NOMO-1 (cell line): ENCODE data around the gene PER2.

Source experiments
- DNase-seq, 2 experiments: peaks; one replicate each; lab custom pipeline; 2025; ENCODE audit not compliant: unreplicated experiment in 2 of 2; lab: John Stamatoyannopoulos, UW

PER2 gene

DNA sequence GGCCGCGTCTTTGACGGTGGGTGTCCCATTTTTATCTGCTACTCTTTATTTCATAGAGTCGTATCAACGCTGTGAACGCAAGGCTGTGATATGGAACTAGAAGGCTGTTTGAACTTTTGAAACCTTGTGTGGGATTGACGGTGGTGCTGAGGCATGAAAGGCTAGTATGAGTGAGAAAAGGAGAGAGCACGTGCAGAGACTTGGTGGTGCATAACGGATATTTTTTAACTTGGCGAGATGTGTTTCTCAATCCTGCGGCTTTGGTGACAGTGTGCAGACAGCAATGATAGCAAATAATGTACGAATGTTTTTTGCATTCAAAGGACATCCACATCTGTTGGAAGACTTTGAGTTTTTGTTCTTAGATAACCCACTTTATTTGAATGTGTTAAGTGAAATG, 54.8 kb downstream of the PER2 start:
- DNase-seq, result peak; percentile 52 to 54

DNA sequence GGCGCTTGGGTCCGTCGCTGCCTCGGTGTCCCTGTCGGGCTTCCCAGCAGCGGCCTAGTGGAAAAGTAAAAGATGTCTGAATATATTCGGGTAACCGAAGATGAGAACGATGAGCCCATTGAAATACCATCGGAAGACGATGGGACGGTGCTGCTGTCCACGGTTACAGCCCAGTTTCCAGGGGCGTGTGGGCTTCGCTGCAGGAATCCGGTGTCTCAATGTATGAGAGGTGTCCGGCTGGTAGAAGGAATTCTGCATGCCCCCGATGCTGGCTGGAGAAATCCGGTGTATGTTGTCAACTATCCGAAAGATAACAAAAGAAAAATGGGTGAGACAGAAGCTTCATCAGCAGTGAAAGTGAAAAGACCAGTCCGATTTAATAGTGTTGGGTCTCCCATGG, 56.6 kb downstream of the PER2 start:
- no peak for DNase-seq

DNA sequence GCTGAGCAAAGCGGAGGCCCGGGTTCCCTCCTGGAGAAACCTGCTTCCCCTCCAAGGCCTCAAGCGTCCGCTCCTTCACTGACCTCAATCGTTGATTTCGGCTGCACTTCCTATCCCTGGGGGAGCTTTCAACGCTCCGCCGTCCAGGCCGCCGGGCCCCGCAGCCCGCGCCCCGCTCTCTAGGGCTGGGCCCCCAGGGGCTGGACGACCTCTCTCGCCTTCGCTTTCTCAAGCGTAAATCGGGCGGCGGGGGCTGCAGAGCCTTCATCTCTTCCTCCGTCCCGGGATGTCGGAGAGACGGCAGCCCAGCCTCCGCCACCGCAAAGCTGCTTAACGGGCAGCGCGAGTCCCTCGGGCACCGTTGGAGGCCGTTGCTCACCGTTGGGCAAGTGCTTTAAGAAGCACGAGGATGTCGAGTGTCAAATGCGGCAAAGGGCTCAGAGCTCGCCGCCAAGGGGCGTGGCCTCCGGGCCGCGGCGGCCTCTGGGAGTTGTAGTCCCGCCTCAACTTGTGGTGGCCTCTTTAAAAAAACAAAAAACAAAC, 57.1 kb downstream of the PER2 start:
- peak; percentile 73 to 79 for DNase-seq

DNA sequence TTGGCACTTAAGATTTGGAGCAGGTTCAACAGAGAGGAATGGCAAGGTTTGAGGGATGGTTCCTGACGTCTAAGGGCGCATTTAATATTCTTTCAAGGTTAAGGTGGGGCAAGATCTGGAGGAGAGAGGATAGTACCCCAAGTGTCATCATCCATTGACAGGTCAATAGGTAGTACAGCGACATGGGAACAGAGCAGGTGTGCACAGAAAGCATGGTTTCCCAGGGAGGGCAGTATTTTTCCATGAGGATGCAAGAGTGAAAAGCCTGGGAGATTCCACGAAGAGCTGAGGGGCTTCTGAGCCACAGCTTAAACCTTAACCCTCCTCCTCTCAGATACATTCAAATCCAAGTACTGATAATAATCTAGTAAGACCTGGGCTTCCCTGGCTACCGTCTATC, 57.7 kb downstream of the PER2 start:
- no peak for DNase-seq

DNA sequence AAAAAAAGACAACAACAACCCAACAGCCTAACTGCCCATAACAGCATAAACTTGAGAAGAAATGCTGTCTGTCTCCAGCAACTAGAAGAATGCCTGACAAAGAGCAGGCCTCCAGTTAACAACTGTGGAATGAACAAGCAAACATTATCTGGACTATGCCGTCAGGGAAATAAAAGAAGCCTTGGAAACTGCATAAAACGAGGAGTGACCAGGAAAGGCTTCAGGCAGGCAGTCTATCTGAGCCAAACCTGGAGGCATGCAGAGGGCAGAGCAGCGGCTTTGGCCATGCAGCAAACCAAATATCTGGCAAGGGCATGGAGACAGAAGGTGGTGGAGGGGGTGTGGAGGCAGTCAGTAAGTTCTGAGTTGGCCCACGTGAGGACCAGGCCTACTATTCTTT, 59.7 kb downstream of the PER2 start:
- DNase-seq, result no peak

DNA sequence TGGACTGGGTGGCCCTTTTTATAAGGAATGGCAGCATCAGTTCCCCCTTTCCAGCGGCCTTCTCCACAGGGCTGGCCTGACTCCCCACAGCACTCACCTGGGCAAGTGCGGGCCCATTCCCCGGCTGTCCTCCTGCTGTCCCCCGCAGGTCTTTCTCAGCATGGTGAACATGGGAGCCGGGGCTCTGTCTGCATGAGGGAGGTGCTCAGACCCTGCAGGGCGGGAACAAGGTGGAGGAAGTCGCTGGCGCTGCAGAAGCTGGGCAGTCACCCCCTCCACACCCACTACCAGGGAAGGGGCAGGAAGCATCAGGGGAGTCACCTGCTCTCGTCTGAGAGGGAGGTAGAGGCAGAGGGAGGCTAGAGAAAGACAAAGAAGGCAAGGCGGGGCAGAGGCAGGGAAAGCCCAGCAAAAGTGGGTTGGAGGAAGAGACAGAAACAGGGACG, 60.8 kb downstream of the PER2 start:
- DNase-seq, result no peak

DNA sequence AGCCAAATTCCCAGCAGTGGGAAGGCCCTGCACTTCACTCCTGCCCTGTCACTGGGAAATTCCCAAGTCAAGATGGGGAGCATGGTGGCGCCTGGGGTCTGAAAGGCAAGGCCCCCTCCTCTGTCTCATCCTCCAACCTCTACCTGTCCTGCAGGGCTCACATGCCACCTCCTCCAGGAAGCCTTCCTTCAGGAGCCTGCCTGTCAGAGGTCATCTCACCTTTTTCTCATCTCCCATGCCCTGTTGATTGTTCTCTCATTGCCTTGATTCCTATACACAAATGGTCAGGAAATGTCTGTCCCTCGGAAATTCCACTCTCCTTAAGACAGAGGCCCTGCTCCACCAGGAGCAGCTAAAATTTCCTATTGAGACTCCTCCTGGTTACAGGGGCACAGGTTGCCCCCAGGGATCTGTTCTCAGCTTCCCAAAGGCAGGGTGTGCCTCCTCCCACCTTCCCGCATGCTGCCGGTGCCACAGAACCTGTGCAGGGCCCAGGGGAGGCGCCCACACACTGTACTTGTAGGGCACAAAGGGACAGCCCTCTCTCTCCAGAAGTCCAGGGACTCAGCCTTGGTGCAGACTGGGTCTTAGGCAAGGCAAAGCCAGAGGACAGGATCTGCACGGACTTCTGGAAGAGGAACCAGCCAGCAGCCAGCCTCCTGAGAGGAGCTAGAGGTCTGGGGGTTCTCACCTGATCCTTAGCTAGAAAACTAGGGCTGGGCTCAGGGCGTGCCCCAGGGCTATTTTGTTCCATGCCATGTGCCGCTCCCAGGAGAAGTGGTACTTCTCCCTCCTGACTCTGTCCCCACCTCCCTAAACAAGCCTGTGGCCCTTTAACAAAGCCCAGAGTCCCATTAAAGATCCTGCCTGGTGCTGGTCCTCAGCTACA, 61.5 kb downstream of the PER2 start:
- DNase-seq, result no peak

DNA sequence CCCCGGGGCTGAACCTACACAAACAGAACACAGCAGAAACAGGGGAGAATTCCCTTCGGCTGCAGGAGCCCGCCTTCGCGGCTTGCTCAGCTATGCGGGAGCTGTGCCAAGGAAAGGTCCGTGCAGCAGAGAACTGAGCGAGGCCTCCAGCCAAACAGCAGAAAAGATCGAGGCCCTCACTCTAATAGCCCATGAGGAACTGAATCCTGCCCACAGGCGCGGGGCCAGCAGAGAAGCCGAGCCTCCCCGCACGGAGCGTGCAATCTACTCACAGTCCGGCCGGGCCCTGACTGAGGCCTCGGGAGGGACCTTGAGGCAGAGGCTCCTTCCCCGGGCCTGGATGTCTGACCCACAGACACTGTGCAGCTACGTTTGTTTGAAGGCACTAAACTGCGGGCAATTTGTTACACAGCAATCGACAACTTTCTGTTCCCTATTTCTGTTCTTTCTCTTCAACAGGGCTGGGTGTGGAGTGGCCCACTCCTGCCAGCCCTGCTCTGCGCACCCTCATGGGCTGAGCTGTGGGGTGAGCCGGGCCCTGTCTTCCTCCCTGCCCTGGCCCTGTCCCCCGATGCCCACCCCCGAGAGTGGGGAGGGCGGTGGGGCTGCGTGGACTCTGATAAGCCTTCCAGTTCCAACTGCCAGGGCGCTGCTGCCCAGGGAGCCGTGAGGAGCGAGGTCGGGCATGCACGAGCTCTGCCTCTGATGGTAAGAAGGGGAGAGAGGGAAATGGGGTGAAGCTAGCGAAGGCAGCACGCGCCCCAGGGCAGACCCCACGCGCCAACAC, 62.3 kb downstream of the PER2 start:
- DNase-seq, result no peak

DNA sequence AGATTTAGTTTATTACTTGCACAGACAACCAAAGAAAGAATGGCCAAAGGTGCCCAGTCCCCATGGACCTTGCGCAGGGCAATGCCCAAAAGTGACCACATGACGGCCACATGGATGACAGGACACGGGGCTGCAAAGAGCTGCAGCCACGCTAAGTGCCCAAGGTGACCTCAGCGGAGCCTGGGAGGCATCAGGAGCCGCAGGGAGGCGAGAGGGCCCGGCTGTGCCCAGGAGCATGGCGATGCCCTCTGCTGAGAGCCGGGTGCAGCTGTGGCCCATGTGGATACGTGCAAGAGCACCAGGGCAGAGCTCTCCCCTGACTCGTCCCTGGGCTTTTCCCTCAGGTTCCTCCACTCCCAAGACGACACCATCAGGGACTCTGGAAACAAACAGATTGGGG, 63.3 kb downstream of the PER2 start:
- DNase-seq, result no peak

DNA sequence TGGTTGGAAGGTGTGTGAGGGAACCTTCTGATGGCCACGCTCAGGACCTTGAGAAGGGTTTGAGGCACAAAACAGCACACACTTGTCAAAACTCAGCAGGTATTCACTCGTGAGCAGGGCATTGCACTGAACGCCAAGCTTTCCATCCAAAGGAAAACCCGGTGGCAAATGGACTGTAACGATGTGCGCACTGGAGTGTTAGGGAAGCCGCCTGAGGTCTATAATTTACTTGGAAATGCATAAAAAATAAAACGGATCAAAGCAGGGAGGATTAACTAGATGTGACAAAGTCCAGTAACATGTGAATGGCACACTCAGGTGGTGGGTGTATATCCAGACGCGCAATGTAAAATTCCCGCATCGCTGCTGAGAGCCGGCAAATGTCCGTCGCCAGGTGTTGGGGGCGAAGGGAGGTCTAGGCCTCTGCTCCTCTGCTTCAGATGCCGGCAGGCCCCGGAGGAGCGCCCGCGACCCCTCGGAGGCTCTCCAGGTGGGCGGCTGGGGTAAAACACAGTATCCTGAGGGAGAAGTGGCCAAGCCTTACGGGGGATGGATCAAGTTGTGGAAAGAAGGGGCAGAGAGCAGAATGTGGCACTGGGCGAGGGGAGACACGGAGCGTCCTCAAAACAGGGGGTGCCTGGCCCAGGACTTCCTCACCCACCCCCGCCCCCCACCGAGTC, 63.9 kb downstream of the PER2 start:
- no peak for DNase-seq

DNA sequence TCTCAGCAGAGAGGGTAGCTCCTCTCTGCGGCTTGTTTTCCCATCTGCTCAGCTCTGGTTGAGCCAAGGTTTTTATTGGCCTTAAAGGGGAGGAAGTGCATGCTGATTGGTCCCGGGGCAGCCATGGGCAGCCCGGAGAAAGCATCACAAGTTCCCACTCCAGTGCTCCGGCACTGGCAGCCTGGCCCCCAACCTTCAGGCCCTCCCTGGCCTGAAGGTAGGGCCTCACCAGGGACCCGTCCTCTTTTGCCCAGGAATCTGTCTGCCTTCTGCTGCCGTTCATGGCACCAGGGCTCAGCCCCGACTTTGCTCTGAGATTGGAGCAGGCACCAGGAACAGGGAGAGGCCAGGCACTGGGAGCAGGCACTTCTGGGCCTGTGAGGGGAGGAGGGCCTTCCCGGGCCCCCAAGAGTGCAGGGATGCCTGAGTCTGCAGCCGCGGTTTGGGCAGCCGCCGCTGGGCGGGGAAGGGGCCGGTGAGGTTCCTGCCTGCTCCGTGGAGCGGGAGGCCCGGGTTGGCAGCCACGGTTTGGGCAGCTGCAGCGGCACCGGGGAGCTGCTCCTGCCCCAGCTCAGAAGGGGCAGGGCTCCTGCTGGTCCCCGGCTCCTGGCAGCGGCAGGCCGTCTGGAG, 67.4 kb downstream of the PER2 start:
- no peak for DNase-seq

DNA sequence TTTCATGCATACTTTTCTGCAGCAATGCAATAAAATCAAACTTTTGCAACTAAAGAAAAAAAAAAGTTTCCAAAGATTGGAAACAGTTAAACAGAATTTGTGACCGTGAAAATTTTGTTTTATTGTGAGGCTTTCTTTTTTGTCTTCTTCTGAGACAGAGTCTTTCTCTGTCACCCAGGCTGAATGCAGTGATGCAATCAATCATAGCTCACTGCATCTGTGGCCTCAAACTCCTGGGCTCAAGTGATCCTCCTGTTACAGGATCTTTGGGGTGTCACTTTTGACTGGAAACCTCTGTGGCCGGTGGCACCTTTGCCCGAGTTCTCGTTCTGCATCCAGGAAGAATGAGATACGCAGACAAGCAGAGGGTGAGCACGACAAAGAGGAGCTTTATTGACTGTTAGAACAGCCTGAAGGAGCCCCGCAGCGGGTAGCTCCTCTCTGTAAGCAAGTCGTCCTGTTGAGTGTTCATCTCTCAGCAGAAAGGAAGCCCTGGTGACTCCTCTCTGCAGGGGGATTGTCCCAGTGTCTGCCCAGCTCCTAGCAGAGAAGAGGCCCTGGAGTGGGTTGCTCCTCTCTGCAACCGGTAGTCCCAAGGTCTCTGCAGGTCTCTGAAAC, 68.0 kb downstream of the PER2 start:
- no peak for DNase-seq

DNA sequence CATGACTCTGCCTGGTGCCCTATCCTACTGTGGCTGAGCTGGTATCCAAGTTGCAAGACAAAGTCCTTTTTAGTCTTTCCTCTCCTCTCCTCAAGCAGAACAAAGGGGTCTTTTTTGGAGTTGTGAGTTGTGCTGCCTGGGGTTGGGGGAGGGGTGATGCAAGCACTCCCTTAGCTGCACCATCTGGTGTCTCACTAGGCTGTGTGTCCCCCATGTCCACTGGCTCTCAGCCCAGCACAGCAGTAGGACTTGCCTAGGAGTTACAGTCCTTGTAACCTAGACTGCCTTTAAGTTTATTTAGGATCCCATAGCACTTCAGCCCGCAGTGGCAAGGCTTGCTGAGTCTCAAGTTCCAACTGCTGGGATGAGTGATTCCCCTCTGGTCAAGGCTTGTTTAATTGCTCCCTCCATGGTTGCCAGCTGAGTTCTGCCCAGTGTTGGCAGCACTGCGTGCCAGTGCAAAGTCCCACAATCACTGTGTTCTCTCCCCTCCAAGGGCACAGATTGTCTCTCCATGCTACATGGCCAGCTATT, 71.7 kb downstream of the PER2 start:
- DNase-seq, result no peak

DNA sequence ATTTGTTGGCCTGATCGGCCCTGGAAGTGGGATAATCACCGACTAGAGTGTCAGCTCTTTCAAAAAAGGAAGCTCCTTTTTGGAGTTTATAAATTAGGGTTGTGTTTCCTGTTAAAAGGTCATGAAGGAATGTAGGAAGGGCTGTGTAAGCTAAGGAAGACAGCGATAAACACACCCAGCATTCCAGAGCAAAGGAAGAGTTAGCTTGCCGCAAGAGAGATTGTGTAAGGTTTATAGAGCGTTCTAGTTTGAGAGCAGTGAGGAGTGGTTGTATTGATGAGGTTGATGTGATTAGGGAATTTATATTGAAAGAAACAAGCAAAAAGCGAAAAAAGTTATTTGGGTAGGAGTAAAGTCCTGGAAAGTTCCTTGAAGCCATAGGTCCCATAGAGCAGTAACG, 81.4 kb downstream of the PER2 start:
- DNase-seq, result no peak

DNA sequence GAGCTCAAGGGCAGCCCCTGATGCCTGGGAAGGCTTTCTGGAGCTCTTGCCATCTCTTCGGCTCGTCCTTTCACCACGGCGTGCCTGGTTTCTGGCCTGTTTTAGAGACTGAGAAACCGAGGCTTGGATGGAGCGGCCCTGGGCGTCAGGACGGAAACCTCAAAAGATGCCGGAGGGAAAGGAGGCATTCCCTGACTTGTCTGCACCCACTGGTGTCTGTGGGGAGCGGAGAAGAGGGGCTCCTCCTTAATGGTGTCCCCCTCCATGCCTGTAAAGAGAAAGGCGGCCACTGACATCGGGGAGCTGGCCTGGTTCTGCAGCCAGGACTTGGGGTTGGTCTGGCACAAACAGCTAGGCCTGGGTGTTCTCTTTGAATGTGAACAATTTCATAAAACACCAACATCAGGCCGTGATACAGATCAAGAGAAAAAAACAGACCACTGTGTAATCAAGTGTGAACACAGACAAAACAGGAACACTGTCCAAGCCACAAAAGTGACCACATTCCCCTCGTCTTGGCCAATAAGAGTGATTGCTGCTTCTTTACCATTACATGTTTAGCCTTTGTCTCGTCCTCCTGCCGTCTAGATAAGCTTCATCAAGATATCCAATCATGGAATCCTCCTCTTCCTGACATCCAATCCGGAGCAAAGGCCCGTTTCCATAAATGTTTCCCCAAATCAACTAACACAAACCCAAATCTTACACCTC, 84.3 kb downstream of the PER2 start:
- peak in 1 of 2 experiments; percentile 54 for DNase-seq

DNA sequence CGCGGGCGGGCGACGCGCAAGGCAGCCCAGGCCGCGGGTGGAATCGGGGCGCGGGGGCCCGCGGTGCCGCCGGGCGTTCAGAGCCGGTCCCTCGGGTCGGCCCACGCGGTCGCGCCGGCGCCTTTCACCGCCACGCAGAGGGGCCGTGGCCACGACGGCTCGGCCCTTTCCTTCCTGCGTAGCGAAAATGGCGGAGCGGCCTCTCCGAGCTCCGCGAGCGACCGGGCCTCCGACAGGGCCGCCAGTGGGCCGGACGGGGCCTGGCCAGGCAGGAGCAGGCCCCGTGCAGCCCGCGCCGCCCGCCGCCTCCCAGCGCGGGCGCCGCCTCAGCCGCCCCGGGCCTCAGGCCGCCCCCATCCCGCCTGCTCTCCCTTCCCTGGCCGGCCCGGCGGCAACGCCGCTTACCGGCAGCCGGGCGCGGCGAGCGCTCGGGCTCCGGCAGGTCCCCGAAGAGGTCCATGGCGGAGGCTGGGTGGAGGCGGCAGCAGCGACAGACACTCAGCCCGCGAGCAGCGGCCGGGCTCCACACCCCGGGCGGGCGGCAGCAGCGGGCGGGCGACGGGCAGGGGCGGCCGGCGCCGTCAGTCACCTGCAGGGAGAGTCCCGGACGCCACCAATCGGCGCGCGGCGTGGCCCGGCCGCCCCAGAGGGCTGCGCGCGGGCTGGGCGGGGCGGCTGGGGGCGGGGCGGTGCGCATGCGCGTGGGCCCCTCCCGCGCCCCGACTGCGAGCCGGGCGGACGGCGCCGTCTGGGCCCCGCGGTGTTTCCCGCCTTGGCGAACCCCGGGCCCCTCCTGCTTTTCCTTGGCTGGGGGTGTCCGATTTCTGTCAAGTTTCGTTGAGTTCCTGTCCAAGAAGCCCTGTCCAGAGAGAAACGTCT, 85.1 kb downstream of the PER2 start, which contains the start of gene ILKAP:
TSS of gene ILKAP (minus strand) at position 602 of the 879 bp plus-strand sequence. CDS start at position 460, 142 bp downstream.
- DNase-seq, result peak; percentile 77 to 87

DNA sequence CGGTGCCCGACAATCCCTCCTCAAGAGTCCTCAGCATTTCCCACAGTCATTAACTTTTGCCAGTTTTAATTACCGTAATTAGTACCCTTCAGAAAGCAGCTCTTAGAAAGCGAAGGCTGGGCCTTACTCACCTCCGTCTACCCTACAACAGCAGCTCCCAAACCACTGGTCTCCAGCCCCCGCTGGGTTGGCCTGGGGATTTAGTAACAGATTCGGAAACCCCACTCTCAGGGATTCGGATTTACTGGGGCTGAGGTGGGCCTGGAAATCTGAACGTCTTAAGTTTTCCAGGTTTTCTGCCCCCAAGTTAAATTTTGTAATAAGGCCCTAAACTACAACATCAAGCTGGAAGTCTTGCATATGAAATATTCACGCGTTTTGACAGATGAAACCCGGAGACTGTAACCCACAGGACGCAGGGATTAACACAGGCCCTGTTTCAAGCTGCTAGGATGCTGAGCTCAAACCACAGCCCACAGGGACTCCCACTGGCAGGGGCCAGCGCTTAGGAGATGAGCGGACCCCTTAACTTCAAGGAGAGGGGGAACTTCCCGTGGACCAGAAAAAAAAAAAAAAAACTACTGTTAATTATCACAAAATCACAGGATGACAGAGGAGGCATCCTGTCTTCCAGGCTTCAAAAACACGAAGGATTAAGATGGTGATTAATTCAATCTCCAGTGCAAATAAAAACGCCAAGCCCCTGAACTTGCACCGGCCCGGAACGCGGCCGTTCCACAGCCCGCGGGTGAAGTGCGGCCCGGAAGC, 85.9 kb downstream of the PER2 start:
- DNase-seq, result peak in 1 of 2 experiments; percentile 17
